Osteoblast (primary cell): ENCODE measurements around the gene TRIM6. TPM values are rescaled to one million over a fixed set of nuclear protein-coding genes. Genes with fewer than 3 reads are reported as not detected.

ENCODE experiments used
- DNase-seq: peaks from one replicate; pipeline ENCODE4 v3.0.0; 2011; ENCODE audit warnings: low spot score, mixed read lengths; ENCODE audit not compliant: insufficient read length; ENCODE audit errors: missing footprints
- H2AFZ ChIP-seq: 2 replicates; pipeline ENCODE4 v1.6.0; 2011; ENCODE audit warnings: mild to moderate bottlenecking, low read length
- H3K27ac ChIP-seq: 2 replicates; pipeline ENCODE4 v1.5.1; 2011; ENCODE audit warnings: mild to moderate bottlenecking, low read depth, low read length, moderate library complexity
- H3K27me3 ChIP-seq: 2 replicates; pipeline ENCODE4 v1.6.0; 2012; ENCODE audit warnings: mild to moderate bottlenecking, control low read depth, inconsistent platforms, low read length, moderate library complexity; ENCODE audit not compliant: insufficient read depth
- H3K36me3 ChIP-seq: 2 replicates; pipeline ENCODE4 v1.5.1; 2011; ENCODE audit warnings: mild to moderate bottlenecking, low read length, control low read depth, moderate library complexity; ENCODE audit not compliant: insufficient read depth
- H3K4me1 ChIP-seq: 2 replicates; pipeline ENCODE4 v1.5.1; 2011; ENCODE audit warnings: mild to moderate bottlenecking, low read length, control low read depth, moderate library complexity; ENCODE audit not compliant: insufficient read depth
- H3K4me2 ChIP-seq: 2 replicates; pipeline ENCODE4 v1.6.0; 2011; ENCODE audit warnings: mild to moderate bottlenecking, low read length; ENCODE audit not compliant: insufficient read depth
- H3K4me3 ChIP-seq: fragments of 200-600 bp; sonication (generic); 3 replicates; pipeline ENCODE4 v1.5.1; 2012; ENCODE audit warnings: mild to moderate bottlenecking, low read length, inconsistent platforms; ENCODE audit not compliant: insufficient read depth
- H3K79me2 ChIP-seq: 2 replicates; pipeline ENCODE4 v1.6.0; 2012; ENCODE audit warnings: mild to moderate bottlenecking, low read length, control low read depth, inconsistent platforms; ENCODE audit not compliant: insufficient read depth
- H3K9me3 ChIP-seq: 2 replicates; pipeline ENCODE4 v1.5.1; 2011; ENCODE audit warnings: low read depth, low read length, control low read depth
- H4K20me1 ChIP-seq: 2 replicates; pipeline ENCODE4 v1.6.0; 2012; ENCODE audit warnings: mild to moderate bottlenecking, low read length, control low read depth; ENCODE audit not compliant: insufficient read depth
- total RNA-seq: library from RNA; depleted of rRNA; stranded (reverse); fragments of >200 nt; gene quantifications from 2 replicates; pipeline ENCODE4 v1.2.3, GENCODE V29; 2012
- TF ChIP-seq, protein P1 (sequence below): IDR thresholded peaks from 2 replicates; pipeline ENCODE4 v1.5.1; 2011; ENCODE audit warnings: mild to moderate bottlenecking, low read depth, low read length, moderate library complexity; ENCODE audit errors: extremely low read depth

Gene TRIM6
- total RNA-seq, 1 donor: 3.6 TPM

DNA sequence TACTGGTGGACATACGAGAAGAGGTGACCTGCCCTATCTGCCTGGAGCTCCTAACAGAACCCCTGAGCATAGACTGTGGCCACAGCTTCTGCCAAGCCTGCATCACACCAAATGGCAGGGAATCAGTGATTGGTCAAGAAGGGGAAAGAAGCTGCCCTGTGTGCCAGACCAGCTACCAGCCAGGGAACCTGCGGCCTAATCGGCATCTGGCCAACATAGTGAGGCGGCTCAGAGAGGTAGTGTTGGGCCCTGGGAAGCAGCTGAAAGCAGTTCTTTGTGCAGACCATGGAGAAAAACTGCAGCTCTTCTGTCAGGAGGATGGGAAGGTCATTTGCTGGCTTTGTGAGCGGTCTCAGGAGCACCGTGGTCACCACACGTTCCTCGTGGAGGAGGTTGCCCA, 6.9 kb downstream of the TRIM6 start:
- peak overlapping the region; percentile 45 for H3K27ac ChIP-seq
- H4K20me1 ChIP-seq: no peaks in the 10 kb centered on the region
- H3K4me3 ChIP-seq: no peak overlapping the region
- H3K79me2 ChIP-seq: peaks cover 9% of the 10 kb centered on the region
- TF ChIP-seq, protein P1, sequence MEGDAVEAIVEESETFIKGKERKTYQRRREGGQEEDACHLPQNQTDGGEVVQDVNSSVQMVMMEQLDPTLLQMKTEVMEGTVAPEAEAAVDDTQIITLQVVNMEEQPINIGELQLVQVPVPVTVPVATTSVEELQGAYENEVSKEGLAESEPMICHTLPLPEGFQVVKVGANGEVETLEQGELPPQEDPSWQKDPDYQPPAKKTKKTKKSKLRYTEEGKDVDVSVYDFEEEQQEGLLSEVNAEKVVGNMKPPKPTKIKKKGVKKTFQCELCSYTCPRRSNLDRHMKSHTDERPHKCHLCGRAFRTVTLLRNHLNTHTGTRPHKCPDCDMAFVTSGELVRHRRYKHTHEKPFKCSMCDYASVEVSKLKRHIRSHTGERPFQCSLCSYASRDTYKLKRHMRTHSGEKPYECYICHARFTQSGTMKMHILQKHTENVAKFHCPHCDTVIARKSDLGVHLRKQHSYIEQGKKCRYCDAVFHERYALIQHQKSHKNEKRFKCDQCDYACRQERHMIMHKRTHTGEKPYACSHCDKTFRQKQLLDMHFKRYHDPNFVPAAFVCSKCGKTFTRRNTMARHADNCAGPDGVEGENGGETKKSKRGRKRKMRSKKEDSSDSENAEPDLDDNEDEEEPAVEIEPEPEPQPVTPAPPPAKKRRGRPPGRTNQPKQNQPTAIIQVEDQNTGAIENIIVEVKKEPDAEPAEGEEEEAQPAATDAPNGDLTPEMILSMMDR: no peak
- peaks cover 3% of the 10 kb centered on the region for H3K36me3 ChIP-seq
- no peak overlapping the region for H3K4me2 ChIP-seq
- DNase-seq: no peak
- H2AFZ ChIP-seq: peak overlapping the region; percentile 50
- H3K4me1 ChIP-seq: peaks cover 32% of the 10 kb centered on the region
- H3K27me3 ChIP-seq: no peaks in the 10 kb centered on the region
- no peaks in the 10 kb centered on the region for H3K9me3 ChIP-seq

DNA sequence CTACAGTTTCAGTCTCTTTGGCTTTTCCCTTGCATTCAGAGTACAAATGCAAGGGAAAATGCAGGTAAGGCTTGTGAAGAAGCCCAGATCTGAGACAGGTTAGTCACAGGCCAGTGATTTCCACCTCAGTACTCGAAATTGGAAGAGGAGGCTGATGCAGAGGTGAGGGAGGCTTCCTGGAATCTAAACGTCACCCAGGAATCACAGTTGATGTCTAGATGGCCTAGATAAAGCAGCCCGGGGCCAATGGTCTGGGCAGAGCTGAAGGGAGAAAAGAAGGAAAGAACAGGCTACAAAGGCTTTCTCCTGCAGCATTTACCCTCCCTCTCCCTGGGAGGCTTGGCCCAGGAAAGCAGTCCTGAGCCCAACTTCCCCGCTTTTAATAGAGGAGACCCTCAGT, 8.5 kb downstream of the TRIM6 start:
- no peaks in the 10 kb centered on the region for H3K9me3 ChIP-seq

DNA sequence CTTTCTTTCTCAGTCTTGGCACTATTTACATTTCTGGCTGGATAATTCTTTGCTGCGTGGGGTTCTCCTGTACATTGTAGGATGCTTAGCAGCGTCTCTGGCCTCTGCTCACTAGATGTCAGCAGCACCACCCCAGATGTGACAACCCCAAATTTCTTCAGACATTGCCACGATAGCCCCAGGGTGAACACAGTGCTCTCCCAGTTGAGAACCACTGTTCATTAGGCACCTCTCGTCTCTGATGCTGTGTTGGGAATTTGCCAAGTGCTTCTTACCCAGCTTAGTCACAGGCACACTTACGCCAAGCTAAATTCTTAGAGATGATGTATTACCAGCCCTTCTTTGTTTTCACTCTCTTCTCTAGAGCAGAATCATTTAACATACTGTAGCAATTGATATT, 9.4 kb downstream of the TRIM6 start:
- peaks cover 3% of the 10 kb centered on the region for H3K36me3 ChIP-seq
- H3K9me3 ChIP-seq: no peaks in the 10 kb centered on the region
- TF ChIP-seq, protein P1: peak; percentile 36
- H4K20me1 ChIP-seq: no peaks in the 10 kb centered on the region
- peak overlapping the region; percentile 32 for H2AFZ ChIP-seq
- DNase-seq: peak; percentile 74
- peaks cover 36% of the 10 kb centered on the region for H3K4me1 ChIP-seq
- peak overlapping the region; percentile 76 for H3K27ac ChIP-seq
- H3K27me3 ChIP-seq: no peaks in the 10 kb centered on the region
- H3K4me3 ChIP-seq: peak overlapping the region; percentile 15
- peak overlapping the region; percentile 45 for H3K4me2 ChIP-seq
- peaks cover 3% of the 10 kb centered on the region for H3K79me2 ChIP-seq

More for the DNA sequence above, 8.5 kb downstream of the TRIM6 start:
- Histone ChIP-seq H3K27ac (no peak overlapping the region), H4K20me1 (no peaks in the 10 kb centered on the region), H3K79me2 (peaks cover 3% of the 10 kb centered on the region), H3K4me1 (peaks cover 40% of the 10 kb centered on the region), H3K27me3 (no peaks in the 10 kb centered on the region), H3K4me2 (no peak overlapping the region), H3K4me3 (no peak overlapping the region), H2AFZ (no peak overlapping the region), H3K36me3 (peaks cover 3% of the 10 kb centered on the region)
- TF ChIP-seq, protein P1: no peak
- no peak for DNase-seq

DNA sequence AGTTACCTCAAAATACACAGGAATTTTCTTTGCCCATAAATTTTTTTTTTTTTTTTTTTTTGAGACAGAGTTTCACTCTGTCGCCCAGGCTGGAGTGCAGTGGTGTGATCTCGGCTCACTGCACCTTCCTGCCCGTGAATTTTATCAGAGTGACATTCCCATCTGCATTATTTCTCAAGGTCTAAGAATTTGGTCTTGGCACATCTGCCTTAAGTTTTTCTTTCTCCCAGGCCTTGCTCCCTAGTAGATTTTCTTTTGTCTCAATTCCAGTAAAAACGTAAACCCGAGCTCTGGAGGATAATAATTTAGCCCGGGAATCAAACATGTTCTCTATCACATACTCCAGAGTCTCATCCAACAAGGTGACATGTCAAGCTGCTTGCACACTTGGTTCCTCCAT, 12.4 kb downstream of the TRIM6 start:
- TF ChIP-seq, protein P1: no peak
- H4K20me1 ChIP-seq: no peaks in the 10 kb centered on the region
- H3K36me3 ChIP-seq: peaks cover 3% of the 10 kb centered on the region
- no peaks in the 10 kb centered on the region for H3K9me3 ChIP-seq
- DNase-seq: no peak
- no peak overlapping the region for H3K4me3 ChIP-seq
- no peak overlapping the region for H3K4me2 ChIP-seq
- H2AFZ ChIP-seq: peak overlapping the region; percentile 12
- H3K27ac ChIP-seq: peak overlapping the region; percentile 69
- H3K79me2 ChIP-seq: no peaks in the 10 kb centered on the region
- H3K4me1 ChIP-seq: peaks cover 25% of the 10 kb centered on the region
- H3K27me3 ChIP-seq: no peaks in the 10 kb centered on the region
